T follicular helper cell (primary cell): ENCODE measurements around the gene IRF2BP2.
"Not testable (repeated sequence)": the region's sequence is repeated elsewhere in the genome, so short reads cannot be mapped to it uniquely, and the experiment has no call there.

Experiments
- DNase-seq: peaks from one replicate; pipeline ENCODE4 v3.0.0-alpha.2; 2020; ENCODE audit warnings: low read depth

IRF2BP2 gene

DNA sequence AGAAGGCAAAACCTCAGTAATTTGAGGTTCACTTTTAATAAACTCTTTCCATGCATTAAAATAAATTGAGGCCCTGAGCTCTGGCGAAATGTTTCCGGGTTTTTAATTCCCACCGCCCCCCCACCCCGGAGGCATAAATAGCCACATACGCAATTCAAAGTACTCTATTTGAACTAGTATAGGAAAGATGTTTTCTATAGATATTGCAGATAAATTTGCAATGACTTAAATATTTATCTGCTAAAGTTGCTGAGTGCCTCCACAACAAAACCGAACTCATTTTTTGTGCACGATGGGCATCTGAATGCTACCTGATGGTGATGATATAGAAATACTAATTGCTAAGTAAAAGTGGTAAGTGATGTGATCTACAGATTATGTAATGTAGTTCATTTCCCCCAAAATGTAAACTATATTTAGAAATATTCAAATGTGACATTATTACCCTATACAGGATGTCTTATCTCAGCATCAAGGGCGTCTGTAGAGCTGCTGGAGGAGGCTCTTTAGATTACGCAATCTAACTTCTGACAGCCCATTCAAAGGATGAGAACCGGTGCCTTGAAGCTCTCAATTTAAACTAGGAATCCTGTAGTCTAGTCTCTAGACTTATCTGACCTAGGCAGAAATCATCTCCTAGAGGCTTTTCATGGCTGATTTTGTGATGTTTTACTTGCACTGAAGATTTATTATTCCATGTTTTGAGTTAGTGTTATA, 8.5 kb downstream of the IRF2BP2 start:
- DNase-seq, result peak; percentile 25

GRCh38 chr1:234600418-234601281, 9.3 kb downstream of the IRF2BP2 start:
- DNase-seq, result no peak

DNA sequence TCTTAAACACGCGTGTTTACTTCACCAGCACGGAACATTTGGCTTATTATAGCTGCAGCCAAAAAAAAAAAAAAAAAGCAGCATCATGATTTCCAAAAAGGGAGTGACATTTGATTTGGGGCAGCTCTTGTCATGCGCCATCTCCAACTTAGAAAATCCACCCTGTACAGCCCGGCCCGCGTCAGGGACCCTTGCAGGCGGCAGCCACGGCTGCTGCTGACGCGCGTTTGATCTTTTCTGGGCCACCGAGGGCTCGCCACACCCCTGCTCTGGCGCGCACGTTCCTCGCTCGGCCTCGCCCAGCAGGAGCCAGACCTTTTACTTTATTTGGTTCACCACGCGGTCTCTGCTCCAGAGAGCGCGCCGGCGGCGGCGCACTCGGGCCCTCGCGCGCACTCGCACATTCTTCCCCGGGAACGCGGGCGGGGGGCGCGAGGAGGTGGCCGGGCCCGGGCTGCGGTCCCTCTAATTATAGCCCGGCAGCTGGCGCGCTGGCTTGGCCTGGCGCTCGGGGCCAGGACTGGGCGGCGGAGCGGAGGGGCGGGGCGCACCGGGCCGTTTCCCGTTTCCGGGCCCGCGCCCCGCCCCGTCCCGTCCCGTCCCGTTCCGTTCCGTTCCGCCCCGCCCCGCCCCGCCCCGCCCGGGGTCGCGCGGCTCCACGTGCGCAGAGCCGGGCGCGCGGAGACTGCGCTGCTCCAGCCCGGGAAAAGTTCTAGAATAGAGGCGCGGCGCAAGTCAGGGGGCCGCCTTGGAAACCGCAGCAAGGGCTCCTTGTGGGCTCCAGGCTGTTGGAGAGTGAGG, 10.2 kb downstream of the IRF2BP2 start:
- peak; percentile 64 for DNase-seq

DNA sequence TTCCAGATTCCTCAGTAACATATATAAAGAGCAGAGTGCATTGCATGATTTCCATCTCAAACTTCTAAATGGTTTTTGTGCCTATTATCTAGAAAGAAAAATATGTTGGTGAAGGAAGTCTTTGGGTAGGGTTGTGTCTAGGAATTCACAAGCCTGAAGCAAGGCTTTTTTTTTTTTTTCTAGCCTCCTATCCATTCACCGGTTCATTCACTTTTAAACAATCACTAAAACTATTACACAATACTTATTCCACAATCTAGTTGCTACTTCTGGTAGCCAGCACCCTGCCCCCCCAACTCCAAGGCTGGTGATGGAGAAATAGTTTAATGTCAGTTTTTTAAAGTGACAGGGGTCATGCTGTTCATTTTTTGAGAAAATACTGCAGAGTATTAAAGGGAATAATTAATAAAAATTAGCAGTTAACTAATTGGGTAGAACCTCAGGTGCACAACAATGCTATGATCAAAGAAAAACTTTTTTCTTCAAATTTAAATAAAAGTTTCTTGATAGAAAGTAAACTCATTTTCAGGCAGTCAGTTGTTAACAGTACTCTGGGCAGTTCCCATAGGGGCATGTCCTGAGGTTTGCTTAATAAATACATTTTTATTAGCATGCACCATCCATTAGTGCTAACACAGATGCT, 10.9 kb downstream of the IRF2BP2 start:
- no peak for DNase-seq

DNA sequence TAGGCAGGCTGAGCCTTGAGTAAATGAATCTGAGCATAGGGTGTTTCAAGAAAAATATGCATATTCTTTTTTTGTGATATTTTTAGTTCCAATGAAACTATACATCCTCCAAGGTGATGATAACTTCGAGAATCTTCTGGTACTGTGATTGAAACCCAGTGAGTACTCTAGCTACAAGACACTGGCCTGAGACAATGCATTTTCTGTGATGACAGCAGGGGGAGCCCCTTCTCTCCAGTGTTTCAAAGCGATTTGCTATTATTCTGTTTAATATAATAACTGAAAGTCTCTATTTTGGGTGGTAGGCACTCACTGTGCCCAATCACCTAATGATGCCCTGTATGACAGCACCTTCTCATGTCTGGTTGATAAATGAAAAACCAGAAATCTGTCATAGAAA, 12.1 kb downstream of the IRF2BP2 start:
- DNase-seq, result peak; percentile 45

DNA sequence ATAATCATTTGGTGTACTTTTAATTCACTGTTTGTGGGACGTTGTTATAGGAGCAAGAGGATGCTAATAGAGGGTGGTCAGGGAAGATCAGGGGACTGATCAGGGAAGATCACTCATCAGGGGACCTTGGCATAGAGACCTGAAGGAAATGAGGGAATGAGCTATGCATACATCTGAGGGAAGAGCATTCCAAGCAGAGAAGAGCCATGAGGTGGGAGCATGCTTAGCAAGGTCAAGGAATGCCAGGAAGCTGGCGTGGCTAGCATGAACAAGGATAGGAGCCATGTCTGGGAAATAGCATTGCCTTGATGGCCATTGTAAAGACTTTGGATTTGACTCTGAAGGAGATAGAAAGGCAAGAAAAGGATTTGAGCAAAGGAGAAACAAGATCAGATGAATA, 14.1 kb downstream of the IRF2BP2 start:
- DNase-seq, result no peak

GRCh38 chr1:234594575-234594974, 15.4 kb downstream of the IRF2BP2 start:
- not testable (repeated sequence) for DNase-seq

DNA sequence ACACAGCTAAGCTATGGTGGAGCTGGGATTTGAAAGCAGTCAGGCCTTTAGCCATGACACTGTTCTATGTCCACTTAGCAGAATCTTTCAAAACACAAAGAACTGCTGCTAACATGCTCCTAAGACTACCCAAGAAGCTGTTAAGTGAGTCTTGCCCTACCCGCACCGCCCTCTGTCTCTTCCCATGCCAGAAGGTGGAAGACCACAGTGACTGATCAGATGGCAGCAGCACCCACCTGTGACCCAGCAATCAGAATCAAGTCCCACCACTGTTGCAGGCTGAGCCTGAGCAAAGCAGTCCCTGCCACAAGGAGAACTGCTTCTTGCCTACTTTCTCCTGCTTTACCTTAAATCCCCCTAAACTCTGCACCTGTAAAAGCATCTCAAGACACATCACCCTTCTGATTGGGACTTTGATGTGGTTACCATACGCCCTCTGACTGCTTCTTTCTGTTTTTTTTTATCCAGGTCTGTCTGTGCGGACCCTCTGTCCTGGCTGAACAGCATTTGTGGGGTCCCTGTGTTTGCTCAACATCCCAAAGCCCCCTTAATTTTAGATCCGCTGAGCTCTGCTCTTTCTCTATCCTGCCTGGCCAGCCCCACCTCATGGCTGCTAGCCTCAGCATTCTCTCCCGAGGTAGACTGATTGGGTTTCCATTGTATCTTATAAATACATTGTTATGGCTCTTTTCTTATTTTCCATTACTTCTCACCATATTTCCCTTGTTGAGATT, 16.0 kb downstream of the IRF2BP2 start:
- no peak for DNase-seq

DNA sequence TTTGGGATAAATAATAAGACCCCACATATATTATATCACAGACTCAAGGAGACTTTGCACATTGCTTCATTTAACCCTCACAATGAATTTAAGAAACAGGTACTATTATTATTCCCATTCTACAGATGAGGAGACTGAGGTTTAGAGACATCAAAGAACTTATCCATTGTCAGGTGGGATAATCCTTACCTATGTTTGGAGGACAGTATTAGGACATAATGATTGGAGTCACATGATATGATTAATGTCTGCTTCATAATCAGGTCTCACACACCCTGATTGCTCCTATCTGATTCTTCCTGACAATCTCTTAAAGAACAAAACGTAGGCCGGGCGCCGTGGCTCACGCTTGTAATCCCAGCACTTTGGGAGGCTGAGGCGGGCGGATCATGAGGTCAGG, 16.9 kb downstream of the IRF2BP2 start:
- DNase-seq, result no peak

GRCh38 chr1:234592240-234592639, 17.7 kb downstream of the IRF2BP2 start:
- DNase-seq, result no peak

- no peak for DNase-seq
These were observed 18.8 kb downstream of the IRF2BP2 start for GRCh38 chr1:234591131-234591530.

DNA sequence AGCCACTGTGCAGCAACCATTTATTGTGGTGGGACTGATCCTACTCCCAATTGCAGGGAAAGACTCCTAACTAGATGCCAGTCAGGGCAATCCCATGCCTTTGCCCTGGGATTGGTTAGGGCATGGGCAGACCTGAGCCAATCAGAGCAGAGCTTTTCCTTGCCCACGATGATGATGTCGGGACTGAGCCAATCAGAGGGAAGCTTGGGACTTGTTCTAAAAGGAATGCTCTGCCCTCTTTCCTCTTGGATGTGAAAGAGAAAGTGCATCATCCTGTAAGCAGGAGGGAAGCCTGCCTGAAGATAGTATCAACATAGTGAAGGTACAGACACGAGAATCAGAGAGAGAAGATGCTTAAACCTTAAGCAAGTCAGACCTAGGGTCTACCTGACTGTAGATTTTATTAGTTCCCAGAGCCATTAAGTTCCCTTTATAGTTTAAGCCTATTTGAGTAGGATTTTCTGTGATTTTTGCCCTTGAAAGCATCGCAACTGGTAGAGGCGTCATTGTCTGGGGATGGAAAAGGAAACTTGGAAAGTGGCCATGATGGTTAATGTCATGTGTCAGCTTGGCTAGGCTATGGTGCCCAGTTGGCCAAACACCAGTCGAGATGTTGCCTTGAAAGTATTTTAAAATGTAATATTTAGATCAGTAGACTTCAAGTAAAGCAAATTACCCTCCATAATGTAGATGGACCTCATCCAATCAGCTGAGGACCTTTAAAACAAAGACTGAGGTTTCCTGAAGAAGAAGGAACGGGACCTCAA, 19.9 kb downstream of the IRF2BP2 start:
- no peak for DNase-seq

- no peak for DNase-seq
These were observed 20.7 kb downstream of the IRF2BP2 start for GRCh38 chr1:234589064-234589800.

- DNase-seq, result no peak
These were observed 21.6 kb downstream of the IRF2BP2 start for GRCh38 chr1:234588386-234588785.

GRCh38 chr1:234586892-234587485, 23.0 kb downstream of the IRF2BP2 start:
- no peak for DNase-seq

DNA sequence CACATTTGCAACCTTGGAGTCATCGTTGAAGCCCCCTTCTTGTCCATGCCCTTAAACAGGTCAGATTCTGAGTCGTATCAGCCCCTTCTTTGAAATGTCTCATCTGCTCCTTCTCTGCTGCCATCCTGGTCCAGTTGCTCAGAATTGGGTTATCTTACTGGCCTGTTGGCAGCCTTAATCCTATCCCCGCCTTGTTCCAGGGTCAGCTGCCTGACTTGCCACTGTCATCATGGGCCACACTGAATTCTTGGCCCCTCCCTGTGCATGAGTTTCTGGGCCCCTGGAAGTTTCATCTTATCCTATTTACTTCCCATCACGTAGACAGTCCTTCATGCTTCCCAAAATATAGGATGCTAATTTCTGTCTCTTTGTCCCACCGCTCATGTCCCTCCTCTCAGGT, 23.7 kb downstream of the IRF2BP2 start:
- DNase-seq, result no peak

DNA sequence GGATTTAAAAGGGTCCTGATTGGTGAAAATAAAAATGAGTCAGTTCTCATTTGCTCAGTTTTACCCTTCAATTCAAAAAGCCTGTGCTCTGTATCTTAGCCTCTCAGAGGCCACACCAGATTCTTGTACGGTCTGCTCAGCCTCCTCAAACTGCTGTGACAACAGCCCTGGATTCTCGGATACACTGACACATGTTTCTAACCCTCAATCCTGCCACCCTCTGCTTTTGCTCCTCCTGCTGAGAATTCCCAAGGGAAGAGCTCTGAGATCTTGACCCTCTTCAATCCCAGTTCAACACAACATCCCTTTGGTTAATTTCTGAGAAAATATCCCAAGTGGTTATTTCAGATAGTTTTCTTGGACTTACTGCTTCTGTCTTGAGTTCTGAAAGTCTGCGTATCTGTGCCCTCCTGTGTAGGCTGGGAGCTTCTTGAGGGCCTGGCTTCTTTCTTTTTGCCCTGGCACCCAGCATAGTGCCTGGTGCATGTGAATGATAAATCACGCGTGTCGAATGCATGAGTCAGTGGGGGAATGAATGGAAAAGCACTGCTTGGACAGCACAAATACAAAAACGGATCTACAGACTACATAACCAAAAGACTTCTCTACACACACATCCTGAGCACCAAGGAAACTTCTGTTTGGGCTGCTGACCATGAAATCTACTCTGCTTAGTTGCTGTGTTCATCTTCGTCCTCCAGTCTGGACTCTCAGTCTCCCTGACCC, 24.5 kb downstream of the IRF2BP2 start:
- DNase-seq, result no peak

- DNase-seq, result no peak
These were observed 25.1 kb downstream of the IRF2BP2 start for GRCh38 chr1:234584926-234585325.

DNA sequence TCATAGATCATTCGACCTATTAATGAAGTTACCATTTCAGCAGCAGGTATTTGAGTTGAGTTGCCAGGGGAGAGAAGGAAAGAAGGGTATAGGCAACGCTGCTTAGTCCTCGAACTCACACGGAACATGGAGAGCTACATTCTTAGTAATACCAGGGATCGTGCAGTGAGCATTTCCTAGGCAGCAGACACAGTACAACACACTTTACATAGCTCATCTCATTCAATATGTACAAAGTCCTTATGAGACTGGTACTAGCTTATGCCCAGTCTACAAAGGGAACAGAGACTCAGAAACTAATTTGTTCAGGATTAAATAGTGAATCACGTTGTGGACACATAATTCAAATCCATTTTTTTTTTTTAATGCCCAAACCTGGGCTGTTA, 25.6 kb downstream of the IRF2BP2 start:
- DNase-seq, result no peak
